GM13976 (cell line): ENCODE results near the gene CYTH3.

Experiments used
- DNase-seq: peaks from one replicate; pipeline ENCODE4 v3.0.0; 2012; ENCODE audit warnings: low spot score
- in situ Hi-C: fragments of 300-500 bp; cut with MboI; formaldehyde crosslinking; loops from one replicate; pipeline ENCODE4 v1.12.0; 2022; ENCODE audit warnings: low sequenced_read_pairs, mixed read lengths, inconsistent platforms; ENCODE audit not compliant: unreplicated experiment
- TF ChIP-seq, protein P1 (sequence below): IDR thresholded peaks from 2 replicates; pipeline ENCODE4 v1.5.1; 2012; ENCODE audit warnings: borderline replicate concordance, mild to moderate bottlenecking; ENCODE audit not compliant: insufficient read depth; ENCODE audit errors: extremely low read depth, missing control alignments, control extremely low read depth

The CYTH3 gene

GRCh38 chr7:6268023-6268900 lies 4.2 kb downstream of the CYTH3 start:
- TF ChIP-seq, protein P1, sequence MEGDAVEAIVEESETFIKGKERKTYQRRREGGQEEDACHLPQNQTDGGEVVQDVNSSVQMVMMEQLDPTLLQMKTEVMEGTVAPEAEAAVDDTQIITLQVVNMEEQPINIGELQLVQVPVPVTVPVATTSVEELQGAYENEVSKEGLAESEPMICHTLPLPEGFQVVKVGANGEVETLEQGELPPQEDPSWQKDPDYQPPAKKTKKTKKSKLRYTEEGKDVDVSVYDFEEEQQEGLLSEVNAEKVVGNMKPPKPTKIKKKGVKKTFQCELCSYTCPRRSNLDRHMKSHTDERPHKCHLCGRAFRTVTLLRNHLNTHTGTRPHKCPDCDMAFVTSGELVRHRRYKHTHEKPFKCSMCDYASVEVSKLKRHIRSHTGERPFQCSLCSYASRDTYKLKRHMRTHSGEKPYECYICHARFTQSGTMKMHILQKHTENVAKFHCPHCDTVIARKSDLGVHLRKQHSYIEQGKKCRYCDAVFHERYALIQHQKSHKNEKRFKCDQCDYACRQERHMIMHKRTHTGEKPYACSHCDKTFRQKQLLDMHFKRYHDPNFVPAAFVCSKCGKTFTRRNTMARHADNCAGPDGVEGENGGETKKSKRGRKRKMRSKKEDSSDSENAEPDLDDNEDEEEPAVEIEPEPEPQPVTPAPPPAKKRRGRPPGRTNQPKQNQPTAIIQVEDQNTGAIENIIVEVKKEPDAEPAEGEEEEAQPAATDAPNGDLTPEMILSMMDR, result no peak
- in situ Hi-C loops, result no loop called here
- no peak for DNase-seq

- in situ Hi-C loops, result no loop called here
- TF ChIP-seq, protein P1, result no peak
- no peak for DNase-seq
Observed at GRCh38 chr7:6266699-6267098, 5.7 kb downstream of the CYTH3 start.

DNA sequence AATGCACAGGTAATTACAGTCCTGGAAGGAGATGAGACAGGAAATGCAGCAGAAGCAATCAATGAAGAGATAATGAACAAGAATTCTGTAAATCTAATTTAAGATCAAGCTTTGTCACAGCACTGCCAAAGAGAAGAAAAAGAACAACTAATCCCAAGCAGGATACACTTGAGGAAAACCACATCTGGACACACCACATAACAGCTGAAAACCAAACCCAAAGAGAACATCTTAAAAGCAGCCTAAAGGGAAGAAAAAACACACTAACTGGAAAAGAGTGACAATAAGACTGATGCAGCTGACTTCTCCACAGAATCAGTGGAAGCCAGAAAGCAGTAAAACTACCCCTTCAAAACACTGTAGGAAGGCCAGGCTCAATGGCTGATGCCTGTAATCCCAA lies 10.2 kb downstream of the CYTH3 start:
- DNase-seq, result no peak
- TF ChIP-seq, protein P1, result no peak
- in situ Hi-C loops, result no loop called here

- DNase-seq, result no peak
- in situ Hi-C loops, result no loop called here
- TF ChIP-seq, protein P1, result no peak
Observed at GRCh38 chr7:6261699-6262098, 10.7 kb downstream of the CYTH3 start.

DNA sequence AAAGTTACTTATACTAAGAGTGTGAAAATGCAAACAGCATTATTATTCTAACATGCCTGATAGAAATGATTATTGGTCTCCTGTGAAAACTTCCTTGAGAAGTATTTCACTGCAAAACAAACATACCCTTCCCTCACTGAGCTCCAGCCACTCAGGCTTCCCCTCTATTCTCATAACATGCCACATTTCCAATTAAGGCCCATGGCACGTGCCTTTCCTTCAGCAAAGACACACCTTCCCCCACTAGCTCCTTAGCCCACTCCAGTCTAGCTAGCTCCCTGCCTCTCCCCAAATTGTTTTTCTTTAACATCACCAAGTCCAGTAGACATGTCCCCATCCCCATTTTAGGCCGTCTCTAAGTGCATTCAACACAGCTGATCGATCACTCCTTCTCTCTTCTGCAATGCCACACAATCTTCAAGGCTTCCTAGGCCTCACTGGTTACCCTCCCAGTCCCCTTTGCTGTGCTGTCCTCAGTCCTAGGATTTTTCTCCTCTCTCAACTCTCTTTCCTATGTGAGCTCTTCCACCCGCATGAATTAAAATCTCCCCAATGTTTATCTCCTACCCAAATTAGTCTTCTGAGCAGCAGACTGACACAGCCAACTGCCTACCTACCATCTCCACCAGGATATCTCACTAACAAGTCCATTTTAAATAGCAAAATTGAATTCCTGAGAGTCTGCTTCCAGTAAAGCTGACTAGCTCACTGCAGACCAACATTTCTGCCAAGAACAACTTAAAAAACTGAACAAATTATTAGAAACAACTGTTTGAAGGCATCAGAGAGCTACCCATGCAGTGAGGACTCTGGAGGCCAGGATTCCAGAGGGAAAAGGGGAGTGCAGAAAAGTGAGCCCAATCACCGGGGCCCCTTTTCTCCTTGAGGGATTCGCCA lies 11.9 kb downstream of the CYTH3 start:
- DNase-seq, result no peak
- TF ChIP-seq, protein P1, result no peak
- in situ Hi-C loops, result no loop called here

GRCh38 chr7:6259257-6259656 lies 13.2 kb downstream of the CYTH3 start:
- TF ChIP-seq, protein P1, result no peak
- DNase-seq, result no peak
- in situ Hi-C loops, result no loop called here
